Measurements from ENCODE around the gene RRAS2.
"Not testable (repeated sequence)": the region's sequence is repeated elsewhere in the genome, so short reads cannot be mapped to it uniquely, and the experiment has no call there.

GRCh38 chr11:14252501-14252900 is 106.5 kb downstream of the RRAS2 start:
- not testable (repeated sequence) for TF ChIP-seq MXI1 (IDR thresholded peaks at IDR 0.05; ENCODE audit: low read depth, low read length); SOX6 (IDR thresholded peaks at IDR 0.05); RBM15 (IDR thresholded peaks at IDR 0.05; ENCODE audit: insufficient read depth, low read length); ZBED1 (IDR thresholded peaks at IDR 0.05); MAX (CRISPR knock-in tag; IDR thresholded peaks at IDR 0.05); MLLT1 (IDR thresholded peaks at IDR 0.05); POLR2A (conservative IDR thresholded peaks at IDR 0.05); CTCF (IDR thresholded peaks at IDR 0.05 in 2 of 3, conservative IDR thresholded peaks at IDR 0.05 in 1 of 3; ENCODE audit: insufficient read depth in 2 of 3, low read depth in 1 of 3, low read length in 3 of 3); CHD2 (IDR thresholded peaks at IDR 0.05; ENCODE audit: low read depth, low read length); XRCC3 (IDR thresholded peaks at IDR 0.05); NFE2L1 (tag; IDR thresholded peaks at IDR 0.05; ENCODE audit: borderline replicate concordance, low read depth); ZNF785 (CRISPR knock-in tag; IDR thresholded peaks at IDR 0.05); NRF1 (conservative IDR thresholded peaks at IDR 0.05 in 1 of 2, IDR thresholded peaks at IDR 0.05 in 1 of 2); SMC3 (conservative IDR thresholded peaks at IDR 0.05; ENCODE audit: insufficient read depth, low read depth, low read length)
